ENCODE results near the gene SKIDA1. TPM values are rescaled to one million over a fixed set of nuclear protein-coding genes. Genes with fewer than 3 reads are reported as not detected.

The SKIDA1 gene
- total RNA-seq, 1 donor from 2014 or later = 7.8 TPM

GRCh38 chr10:21515361-21516241 lies 9.9 kb downstream of the SKIDA1 start:
- Histone ChIP-seq H4K20me1 (ENCODE audit: insufficient read depth, low read length) (no peaks in the 10 kb centered on the region), H3K9ac (ENCODE audit: low read length) (peak overlapping the region; percentile 78), H3K27ac (ENCODE audit: low read depth, low read length) (peak overlapping the region; percentile 11), H3K4me1 (ENCODE audit: insufficient read depth, low read length) (peaks cover 54% of the 10 kb centered on the region), H3K4me3 (ENCODE audit: insufficient read depth, low read depth, low read length) (peak overlapping the region; percentile 67), H3K36me3 (ENCODE audit: insufficient read depth, low read length) (no peaks in the 10 kb centered on the region), H3K9me3 (ENCODE audit: insufficient read depth, low read depth, low read length) (no peaks in the 10 kb centered on the region), H2AFZ (ENCODE audit: low read depth, low read length) (peak overlapping the region; percentile 53), H3K79me2 (ENCODE audit: insufficient read depth, low read length) (peaks cover 67% of the 10 kb centered on the region), H3K27me3 (ENCODE audit: insufficient read depth, low read length) (no peaks in the 10 kb centered on the region), H3K4me2 (ENCODE audit: low read length) (peak overlapping the region; percentile 94)
- peak overlapping the region; percentile 71 for H3K27ac Mint-ChIP-seq (ENCODE audit: unreplicated experiment)
- no peaks in the 10 kb centered on the region for H3K27me3 Mint-ChIP-seq (ENCODE audit: low read depth, unreplicated experiment)
- H3K4me3 Mint-ChIP-seq (ENCODE audit: unreplicated experiment) = peak overlapping the region; percentile 84
- DNase-seq (ENCODE audit: low read depth) (no peak), FAIRE-seq (no peak)
- no peaks in the 10 kb centered on the region for H3K9me3 Mint-ChIP-seq (ENCODE audit: unreplicated experiment)
- peaks cover 3% of the 10 kb centered on the region for H3K36me3 Mint-ChIP-seq (ENCODE audit: low read depth, unreplicated experiment)
- peaks cover 38% of the 10 kb centered on the region for H3K4me1 Mint-ChIP-seq (ENCODE audit: low read depth, unreplicated experiment)
- TF ChIP-seq EZH2 (IDR thresholded peaks at IDR 0.05; ENCODE audit: insufficient read depth, low read length) = no peak
- no peak for TF ChIP-seq CTCF (IDR thresholded peaks at IDR 0.05; ENCODE audit: insufficient read depth, low read depth, low read length)

- no peaks in the 10 kb centered on the region for H3K9me3 Mint-ChIP-seq (ENCODE audit: unreplicated experiment)
- peak overlapping the region; percentile 94 for H3K4me2 ChIP-seq (ENCODE audit: low read length)
- peaks cover 3% of the 10 kb centered on the region for H3K36me3 Mint-ChIP-seq (ENCODE audit: low read depth, unreplicated experiment)
- no peaks in the 10 kb centered on the region for H3K36me3 ChIP-seq (ENCODE audit: insufficient read depth, low read length)
- H3K27me3 Mint-ChIP-seq (ENCODE audit: low read depth, unreplicated experiment) = no peaks in the 10 kb centered on the region
- H3K4me1 ChIP-seq (ENCODE audit: insufficient read depth, low read length) = peaks cover 56% of the 10 kb centered on the region
- DNase-seq (ENCODE audit: low read depth) (no peak), FAIRE-seq (no peak)
- no peak for TF ChIP-seq EZH2 (IDR thresholded peaks at IDR 0.05; ENCODE audit: insufficient read depth, low read length)
- no peak for TF ChIP-seq CTCF (IDR thresholded peaks at IDR 0.05; ENCODE audit: insufficient read depth, low read depth, low read length)
- H3K9ac ChIP-seq (ENCODE audit: low read length) = peak overlapping the region; percentile 78
- H3K27ac Mint-ChIP-seq (ENCODE audit: unreplicated experiment) = peak overlapping the region; percentile 71
- peaks cover 36% of the 10 kb centered on the region for H3K4me1 Mint-ChIP-seq (ENCODE audit: low read depth, unreplicated experiment)
- H3K27ac ChIP-seq (ENCODE audit: low read depth, low read length) = no peak overlapping the region
- H3K4me3 ChIP-seq (ENCODE audit: insufficient read depth, low read depth, low read length) = peak overlapping the region; percentile 67
- peaks cover 67% of the 10 kb centered on the region for H3K79me2 ChIP-seq (ENCODE audit: insufficient read depth, low read length)
- peak overlapping the region; percentile 53 for H2AFZ ChIP-seq (ENCODE audit: low read depth, low read length)
- H3K27me3 ChIP-seq (ENCODE audit: insufficient read depth, low read length) = no peaks in the 10 kb centered on the region
- peak overlapping the region; percentile 84 for H3K4me3 Mint-ChIP-seq (ENCODE audit: unreplicated experiment)
- no peaks in the 10 kb centered on the region for H3K9me3 ChIP-seq (ENCODE audit: insufficient read depth, low read depth, low read length)
- no peaks in the 10 kb centered on the region for H4K20me1 ChIP-seq (ENCODE audit: insufficient read depth, low read length)
Measured at GRCh38 chr10:21514818-21515351, 10.6 kb downstream of the SKIDA1 start.

Measured in astrocyte (in vitro differentiated cells and primary cell).